Right kidney (tissue), 1 donor: ENCODE data around the gene VSIR.

Experiments
- DNase-seq: peaks from one replicate; pipeline ENCODE4 v3.0.0-alpha.2; 2016

The VSIR gene

DNA sequence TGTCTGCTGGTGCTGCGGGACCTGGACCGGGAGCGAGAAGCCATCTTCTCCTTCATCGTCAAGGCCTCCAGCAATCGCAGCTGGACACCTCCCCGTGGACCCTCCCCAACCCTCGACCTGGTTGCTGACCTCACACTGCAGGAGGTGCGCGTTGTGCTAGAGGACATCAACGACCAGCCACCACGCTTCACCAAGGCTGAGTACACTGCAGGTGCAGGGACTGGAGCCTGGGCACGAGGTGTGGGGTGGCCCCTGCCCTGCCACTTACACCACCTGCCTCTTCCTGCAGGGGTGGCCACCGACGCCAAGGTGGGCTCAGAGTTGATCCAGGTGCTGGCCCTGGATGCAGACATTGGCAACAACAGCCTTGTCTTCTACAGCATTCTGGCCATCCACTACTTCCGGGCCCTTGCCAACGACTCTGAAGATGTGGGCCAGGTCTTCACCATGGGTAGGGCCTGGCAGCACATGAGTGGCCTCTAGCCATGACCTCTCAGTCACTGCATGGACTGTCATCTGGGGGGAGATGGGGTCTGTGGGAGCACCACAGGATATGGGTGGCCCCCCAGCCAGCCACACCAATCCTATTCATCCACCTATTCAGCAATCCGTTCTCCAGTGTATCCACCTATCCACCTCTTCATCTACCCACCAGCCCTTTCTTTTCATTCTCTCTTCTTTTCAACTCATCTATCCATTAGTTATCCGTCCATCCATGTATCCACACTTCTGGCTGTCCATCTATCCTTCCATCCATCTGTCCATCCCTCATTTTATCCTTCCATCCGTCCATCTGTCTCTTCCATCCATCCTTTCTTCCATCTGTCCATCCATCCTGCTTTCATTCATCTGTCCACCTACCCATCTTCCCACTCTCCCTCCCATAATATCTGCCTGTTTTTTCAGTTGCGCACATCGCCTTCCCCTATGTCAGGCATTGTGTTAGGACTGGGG is 34.5 kb upstream of the VSIR start:
- no peak for DNase-seq

DNA sequence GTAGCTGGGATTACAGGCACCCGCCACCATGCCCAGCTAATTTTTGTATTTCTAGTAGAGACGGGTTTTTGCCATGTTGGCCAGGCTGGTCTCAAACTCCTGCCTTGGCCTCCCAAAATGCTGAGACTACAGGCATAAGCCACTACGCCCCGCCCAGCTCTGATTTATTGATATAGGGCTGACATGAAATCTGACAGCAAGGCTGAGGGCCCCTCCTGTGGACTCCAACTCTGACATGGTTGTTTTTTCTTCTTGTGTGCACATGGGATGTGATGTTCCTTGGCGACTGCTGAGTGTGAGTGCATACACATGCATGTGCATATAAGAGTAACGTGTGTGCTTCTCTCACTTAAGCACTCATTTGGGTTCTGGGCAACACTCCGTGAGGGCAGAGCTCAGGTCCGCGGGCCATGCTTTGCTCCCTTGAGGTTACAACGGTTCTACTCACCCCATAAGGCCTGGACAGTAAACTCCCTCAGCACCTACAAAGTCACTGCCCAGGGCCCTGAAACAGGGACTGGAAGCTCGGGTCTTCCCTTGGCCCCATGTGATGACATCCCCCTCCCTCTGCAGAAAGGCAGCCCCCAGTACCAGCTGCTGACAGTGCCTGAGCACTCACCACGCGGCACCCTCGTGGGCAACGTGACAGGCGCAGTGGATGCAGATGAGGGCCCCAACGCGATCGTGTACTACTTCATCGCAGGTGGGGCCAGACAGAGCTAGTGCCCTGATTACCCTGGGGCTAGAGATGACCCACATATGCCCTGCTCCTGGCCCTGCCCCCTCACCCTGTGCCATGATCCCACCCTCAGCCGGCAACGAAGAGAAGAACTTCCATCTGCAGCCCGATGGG is 33.6 kb upstream of the VSIR start:
- DNase-seq: no peak

DNA sequence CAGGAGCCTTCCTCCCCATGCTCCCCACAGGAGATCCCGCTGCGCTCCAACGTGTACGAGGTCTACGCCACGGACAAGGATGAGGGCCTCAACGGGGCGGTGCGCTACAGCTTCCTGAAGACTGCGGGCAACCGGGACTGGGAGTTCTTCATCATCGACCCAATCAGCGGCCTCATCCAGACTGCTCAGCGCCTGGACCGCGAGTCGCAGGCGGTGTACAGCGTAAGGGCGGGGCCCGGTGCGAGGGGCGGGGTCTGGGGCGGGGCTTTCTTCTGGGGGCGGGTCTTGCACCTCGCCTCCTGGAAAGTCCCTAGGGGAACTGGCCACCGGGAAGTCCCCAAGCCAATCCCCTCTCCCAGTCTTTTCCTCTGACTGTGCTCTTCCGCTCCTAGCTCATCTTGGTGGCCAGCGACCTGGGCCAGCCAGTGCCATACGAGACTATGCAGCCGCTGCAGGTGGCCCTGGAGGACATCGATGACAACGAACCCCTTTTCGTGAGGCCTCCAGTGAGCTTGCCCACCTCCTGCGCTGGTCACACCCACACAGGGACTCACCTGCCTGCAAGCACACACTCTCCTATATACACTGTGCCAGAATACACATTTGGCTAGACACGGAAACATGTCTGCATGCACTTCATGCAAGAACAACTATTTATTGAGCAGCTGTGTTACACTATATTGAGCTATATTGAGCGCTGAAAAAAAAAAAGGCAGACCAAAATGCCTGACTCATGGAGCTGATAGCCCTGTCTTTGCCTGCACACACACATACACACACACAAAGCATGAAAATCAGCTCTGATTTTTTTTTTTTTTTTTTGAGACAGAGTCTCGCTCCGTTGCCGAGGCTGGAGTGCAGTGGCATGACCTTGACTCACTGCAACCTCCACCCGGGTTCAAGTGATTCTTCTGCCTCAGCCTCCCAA is 32.7 kb upstream of the VSIR start:
- DNase-seq: no peak

DNA sequence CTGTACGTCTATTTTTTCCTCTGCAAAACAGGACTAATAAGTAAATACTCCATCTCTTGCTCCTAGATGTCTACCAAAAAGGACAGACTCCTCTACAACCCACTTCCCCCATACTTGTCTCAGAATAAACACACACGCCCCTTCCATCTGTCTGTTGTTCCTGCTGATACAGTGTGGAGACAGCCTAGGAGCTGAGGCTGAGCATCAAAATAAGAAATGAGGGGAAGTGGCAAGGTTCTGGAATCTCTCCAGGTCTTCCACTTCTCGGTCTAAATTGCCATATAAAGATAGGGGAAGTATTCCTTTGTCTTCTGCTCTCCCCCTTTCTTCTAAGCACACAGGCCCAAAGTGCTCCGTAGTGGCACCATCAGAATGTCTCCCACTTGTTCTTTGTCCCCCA is 30.8 kb upstream of the VSIR start:
- DNase-seq: no peak

DNA sequence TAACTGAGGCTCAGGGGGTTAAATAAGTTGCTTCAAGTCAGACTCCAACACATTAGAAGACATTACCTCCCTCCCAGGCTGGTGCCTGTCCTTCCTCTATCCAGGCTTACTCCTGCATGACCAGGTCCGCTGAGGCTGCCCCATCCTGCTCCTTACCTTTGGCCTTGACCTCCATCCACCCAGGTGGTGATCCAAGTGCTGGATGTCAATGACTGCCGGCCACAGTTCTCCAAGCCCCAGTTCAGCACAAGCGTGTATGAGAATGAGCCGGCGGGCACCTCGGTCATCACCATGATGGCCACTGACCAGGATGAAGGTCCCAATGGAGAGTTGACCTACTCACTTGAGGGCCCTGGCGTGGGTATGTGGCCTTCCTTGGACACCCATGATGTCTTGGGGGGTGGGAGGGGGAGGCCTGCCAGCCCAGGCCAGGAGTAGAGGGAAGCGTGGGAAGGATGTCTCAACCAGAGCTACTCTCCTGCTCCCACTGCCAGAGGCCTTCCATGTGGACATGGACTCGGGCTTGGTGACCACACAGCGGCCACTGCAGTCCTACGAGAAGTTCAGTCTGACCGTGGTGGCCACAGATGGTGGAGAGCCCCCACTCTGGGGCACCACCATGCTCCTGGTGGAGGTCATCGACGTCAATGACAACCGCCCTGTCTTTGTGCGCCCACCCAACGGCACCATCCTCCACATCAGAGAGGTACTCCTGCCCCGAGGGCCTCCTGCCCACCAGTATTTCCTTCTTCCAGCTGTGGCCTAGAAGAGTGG is 29.6 kb upstream of the VSIR start:
- no peak for DNase-seq

DNA sequence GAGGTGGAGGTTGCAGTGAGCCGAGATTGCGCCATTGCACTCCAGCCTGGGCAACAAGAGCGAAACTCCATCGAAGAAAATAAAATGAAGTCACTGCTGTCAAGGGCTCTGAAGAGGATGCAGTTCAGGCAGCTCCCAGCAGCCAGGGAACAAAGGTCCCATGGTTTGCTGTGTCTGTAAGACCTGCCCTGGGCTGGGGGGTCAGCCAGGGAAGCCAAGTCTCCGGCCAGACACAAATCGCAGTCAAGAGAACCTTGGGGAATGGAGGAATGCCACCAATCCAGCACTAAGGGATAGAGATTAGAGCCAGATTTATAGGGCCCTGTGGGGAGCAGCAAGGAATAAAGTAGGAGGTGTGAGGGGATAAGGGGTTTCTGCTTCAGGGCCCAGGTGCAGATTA is 28.9 kb upstream of the VSIR start:
- DNase-seq: no peak

DNA sequence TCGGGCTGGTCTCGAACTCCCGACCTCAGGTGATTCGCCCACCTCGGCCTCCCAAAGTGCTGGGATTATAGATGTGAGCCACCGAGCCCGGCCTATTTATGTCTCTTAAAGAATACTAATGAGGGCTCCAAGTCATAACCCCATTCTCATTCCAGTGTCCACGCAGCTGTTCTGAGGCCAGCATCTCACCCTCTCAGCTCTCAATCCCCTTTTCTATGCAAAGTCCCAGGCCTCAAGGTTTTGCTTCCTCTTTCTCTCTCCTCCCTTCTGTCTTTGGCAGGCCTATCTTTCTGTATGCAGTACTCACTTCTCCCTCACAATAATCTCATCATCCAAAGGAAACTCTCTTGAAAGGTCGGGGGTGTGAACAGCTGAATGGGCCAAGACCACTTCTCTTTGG is 28.0 kb upstream of the VSIR start:
- no peak for DNase-seq

GRCh38 chr10:71799608-71800453 is 26.5 kb upstream of the VSIR start:
- DNase-seq: no peak

DNA sequence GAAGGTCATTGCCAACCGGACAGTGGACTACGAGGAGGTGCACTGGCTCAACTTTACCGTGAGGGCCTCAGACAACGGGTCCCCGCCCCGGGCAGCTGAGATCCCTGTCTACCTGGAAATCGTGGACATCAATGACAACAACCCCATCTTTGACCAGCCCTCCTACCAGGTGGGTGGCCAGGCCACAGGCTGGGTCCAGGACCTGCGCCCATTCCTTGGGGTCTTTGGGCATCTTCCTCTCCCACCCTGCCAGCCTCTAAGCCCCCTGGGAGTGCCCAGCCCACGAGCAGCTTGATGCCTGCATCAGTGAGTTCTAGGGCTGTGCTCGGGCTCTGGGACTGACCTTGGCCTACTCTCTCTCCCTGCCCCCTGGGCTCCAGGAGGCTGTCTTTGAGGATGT is 25.8 kb upstream of the VSIR start:
- no peak for DNase-seq

DNA sequence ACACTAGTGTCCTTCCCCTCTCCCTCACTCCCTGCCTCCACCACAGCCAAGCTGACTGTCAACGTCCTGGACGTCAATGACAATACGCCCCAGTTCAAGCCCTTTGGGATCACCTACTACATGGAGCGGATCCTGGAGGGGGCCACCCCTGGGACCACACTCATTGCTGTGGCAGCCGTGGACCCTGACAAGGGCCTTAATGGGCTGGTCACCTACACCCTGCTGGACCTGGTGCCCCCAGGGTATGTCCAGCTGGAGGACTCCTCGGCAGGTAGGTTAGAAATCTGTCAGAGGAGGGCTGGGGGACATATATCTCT is 24.9 kb upstream of the VSIR start:
- DNase-seq: no peak

DNA sequence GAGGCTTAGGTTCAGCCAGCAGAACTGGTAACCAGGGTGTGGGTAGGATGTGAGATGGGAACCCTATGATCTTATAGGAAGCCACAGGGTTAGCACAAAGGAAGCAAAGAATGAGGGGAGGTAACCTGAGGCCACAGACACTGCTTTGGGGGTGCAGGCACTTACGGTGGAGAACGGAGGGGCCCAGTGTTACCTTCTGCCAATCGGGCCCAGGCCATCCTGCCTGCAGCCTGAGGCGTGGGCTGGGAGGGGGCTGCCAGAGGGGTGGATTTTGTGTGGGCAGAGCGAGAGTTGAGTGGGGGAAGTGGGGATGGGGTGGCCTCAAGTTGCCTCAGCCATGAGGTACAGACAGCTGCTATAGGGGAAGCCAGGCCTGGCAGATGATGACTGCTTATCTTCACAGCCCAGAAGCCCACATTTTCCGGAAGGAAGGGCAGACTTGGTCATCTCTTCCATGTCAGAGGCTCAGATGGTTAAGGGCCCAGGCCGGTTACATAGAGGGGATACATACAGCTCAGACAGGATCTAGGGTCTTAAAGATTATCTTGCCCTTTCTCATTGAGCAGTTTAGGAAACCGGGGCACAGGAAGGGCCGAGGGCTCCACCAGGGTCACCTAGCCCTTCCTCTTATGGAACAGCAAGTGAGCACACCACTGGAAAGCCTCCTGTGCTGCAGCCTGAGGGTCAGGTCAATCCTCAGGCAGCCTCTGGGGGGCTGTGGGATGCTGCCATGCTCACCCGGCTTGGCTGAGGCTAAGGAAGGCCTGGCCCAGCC is 24.4 kb upstream of the VSIR start:
- no peak for DNase-seq

DNA sequence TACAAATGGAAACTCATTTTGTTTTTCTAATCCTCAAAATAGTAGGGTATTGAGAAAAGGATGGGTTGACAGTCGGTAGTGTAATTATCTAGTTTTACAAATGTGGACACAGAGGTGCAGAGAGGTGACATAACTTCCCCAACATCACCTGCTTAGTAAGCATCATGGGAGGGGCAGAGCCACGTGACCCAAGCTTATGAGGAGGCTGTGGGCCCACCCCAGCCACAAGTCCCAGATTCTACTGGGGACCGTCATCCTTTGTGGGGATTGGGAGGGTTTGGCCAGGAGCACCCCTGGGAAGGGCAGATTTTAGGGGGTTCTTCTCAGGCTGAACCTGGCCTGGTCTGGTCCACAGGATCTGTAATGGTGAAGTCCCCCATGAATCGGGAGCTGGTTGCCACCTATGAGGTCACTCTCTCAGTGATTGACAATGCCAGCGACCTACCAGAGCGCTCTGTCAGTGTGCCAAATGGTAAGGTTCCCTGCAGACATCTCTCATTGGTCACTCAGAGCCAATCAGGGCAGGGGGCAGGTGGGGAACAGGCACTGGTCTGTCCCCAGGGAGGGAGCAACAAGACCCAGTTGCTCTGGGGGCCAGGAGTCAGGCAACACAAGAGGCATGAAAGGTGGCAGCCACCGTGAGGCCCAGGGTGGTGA is 23.6 kb upstream of the VSIR start:
- DNase-seq: no peak

- DNase-seq: no peak
These were observed 21.9 kb upstream of the VSIR start for GRCh38 chr10:71795248-71795647.

- no peak for DNase-seq
These were observed 17.6 kb upstream of the VSIR start for GRCh38 chr10:71790749-71791440.

DNA sequence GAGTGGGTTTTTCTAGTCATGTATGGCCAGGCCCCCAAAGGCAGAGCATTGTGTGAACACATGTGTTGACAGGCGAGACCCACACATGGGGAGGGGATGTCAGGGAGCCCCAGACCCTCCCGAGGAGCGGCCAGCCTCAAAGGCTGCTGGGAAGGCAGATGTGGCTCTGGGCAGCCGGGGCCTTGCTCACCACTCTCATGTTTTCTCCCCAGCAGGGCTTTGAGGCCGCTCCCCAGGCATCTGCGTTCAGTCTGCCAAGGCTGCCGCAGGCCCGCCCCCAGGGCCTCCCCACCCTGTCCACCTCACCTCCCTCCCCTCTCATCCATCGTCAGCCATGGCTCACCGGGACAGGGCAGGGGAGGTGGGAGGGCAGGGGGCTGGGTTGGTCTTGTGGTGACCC is 16.6 kb upstream of the VSIR start:
- no peak for DNase-seq

DNA sequence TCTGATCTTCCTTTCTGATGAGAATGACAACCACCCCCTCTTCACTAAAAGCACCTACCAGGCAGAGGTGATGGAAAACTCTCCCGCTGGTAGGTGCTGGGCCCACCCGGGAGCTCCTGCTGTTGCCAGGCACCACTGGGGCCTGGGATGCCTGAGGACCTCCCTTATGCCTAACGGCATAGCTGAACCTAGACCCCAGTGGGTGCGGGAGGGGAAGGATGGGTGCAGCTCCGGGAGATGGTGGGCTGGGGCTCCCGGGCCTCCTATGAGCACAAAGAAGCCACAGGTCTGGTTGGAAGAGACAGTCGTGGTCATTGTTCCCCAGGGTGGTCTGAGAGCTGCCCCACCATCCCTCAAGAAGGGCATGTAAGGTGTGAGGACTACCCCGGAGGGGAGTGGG is 15.6 kb upstream of the VSIR start:
- no peak for DNase-seq

GRCh38 chr10:71784679-71785272 is 11.5 kb upstream of the VSIR start:
- DNase-seq: no peak
